ENCODE measurements around the gene RAPGEF3. TPM values are rescaled to one million over a fixed set of nuclear protein-coding genes. Genes with fewer than 3 reads are reported as not detected.
A peak's percentile ranks its signal among the peaks of the same experiment; 100 is the strongest.

Gene RAPGEF3
- total and polyA plus RNA-seq, 2 of the 8 experiments (the other 6 are each of a cell fraction or from before 2014, with no cell fraction given) = 5.0 to 9.4 TPM

DNA sequence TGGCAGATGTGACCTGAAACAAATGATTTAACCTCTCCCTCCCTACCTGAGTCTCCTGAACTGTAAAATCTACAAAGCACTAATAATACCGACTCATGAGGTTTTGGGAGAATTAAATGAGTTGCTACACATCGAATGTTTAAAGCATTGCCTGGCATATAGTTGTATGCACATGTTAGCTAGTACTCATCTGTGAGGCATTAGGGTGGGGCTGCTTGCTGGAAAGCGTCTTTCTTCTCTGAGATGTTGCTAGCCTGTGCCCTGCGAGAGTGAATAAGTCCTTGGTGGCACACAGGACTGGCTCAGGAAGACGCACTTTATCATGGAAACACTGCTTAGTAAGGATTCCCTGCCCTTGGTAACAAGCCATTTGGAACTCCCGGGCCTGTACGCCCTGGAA lies 6.1 kb downstream of the RAPGEF3 start:
- 92% methylated on average over 7 of the region's 7 CpGs; no CpG with 5 or more reads in 1 of the 2 experiments for WGBS, 2 experiments (ENCODE audit: extremely low coverage in 1 of 2, insufficient coverage in 1 of 2, insufficient read length in 1 of 2, insufficient replicate concordance in 2 of 2, low coverage in 1 of 2, low lambda C conversion rate in 2 of 2, missing lambda C conversion rate in 1 of 2)
- Histone ChIP-seq H2BK15ac (ENCODE audit: low read length) (no peak overlapping the region), H4K91ac (replicated peaks; ENCODE audit: insufficient read length, low read length) (peak overlapping the region; percentile 90), H3K79me1 (ENCODE audit: low read depth, low read length) (no peaks in the 10 kb centered on the region), H4K20me1 (replicated peaks in 1 of 2; ENCODE audit: control insufficient read depth in 1 of 2, insufficient read depth in 2 of 2, low read length in 2 of 2) (no peaks in the 10 kb centered on the region), H3K9me3 (ENCODE audit: insufficient read depth in 2 of 2, low read depth in 1 of 2, low read length in 1 of 2) (no peaks in the 10 kb centered on the region), H2AK5ac (ENCODE audit: low read depth, low read length) (no peak overlapping the region), H4K5ac (ENCODE audit: insufficient read length, low read depth, low read length) (no peak overlapping the region), H3K4me2 (ENCODE audit: insufficient read depth in 1 of 2, low read depth in 2 of 2, low read length in 2 of 2) (no peak overlapping the region), H2BK20ac (ENCODE audit: low read length) (peak overlapping the region; percentile 10; the same call in 1 of the 2 replicates), H3K4me1 (replicated peaks in 1 of 4; ENCODE audit: control insufficient read depth in 3 of 4, insufficient read depth in 4 of 4, low read length in 3 of 4) (peaks cover 7 to 16% (median 10%) of the 10 kb centered on the region in 4 experiments), H3K23ac (ENCODE audit: insufficient read length) (no peak overlapping the region), H3K4me3 (ENCODE audit: extremely low read depth in 1 of 4, insufficient read depth in 2 of 4, low read depth in 3 of 4, low read length in 4 of 4) (no peak overlapping the region), H3K56ac (replicated peaks; ENCODE audit: insufficient read length, low read depth, low read length) (no peak overlapping the region), H3K4ac (replicated peaks; ENCODE audit: insufficient read length, low read depth, low read length) (no peak overlapping the region), H3K27ac (ENCODE audit: low read depth, low read length) (no peak overlapping the region), H3K36me3 (ENCODE audit: control insufficient read depth in 2 of 4, insufficient read depth in 4 of 4, low read length in 3 of 4) (no peaks in the 10 kb centered on the region), H2BK5ac (ENCODE audit: low read depth, low read length) (peak overlapping the region; percentile 69; the same call in 1 of the 2 replicates), H2AFZ (ENCODE audit: low read length) (no peak overlapping the region), H2BK120ac (replicated peaks; ENCODE audit: low read depth, low read length) (peak overlapping the region; percentile 61), H4K8ac (ENCODE audit: extremely low read depth, insufficient read depth, low read length) (no peak overlapping the region), H3K14ac (ENCODE audit: insufficient read length) (no peak overlapping the region), H3K79me2 (ENCODE audit: control insufficient read depth in 1 of 2, insufficient read depth in 2 of 2, low read length in 2 of 2) (no peaks in the 10 kb centered on the region), H3K9ac (replicated peaks in 1 of 4; ENCODE audit: extremely low read depth in 1 of 4, low read depth in 3 of 4, low read length in 3 of 4) (peak overlapping the region in 1 of 4 experiments; percentile 22; a peak in 1 of 7 replicates), H2BK12ac (ENCODE audit: low read depth, low read length) (peak overlapping the region; percentile 63; the same call in 1 of the 2 replicates), H3K23me2 (ENCODE audit: low read depth, low read length) (no peaks in the 10 kb centered on the region), H3K27me3 (replicated peaks in 1 of 4; ENCODE audit: control insufficient read depth in 3 of 4, extremely low read depth in 1 of 4, insufficient read depth in 3 of 4, low read length in 3 of 4) (no peaks in the 10 kb centered on the region), H3K18ac (ENCODE audit: extremely low read depth, low read length) (no peak overlapping the region)
- DNase-seq (ENCODE audit: low read depth in 1 of 2, low spot score in 2 of 2) = no peak
- POLR2A ChIA-PET (ENCODE audit: partially characterized antibody) = interaction anchor here (0.9 to 1.7 kb wide), 8 partner anchors 9 to 85 kb away, joined by 3 to 4 read pairs (median 3); partner anchors contain the start of gene SLC48A1
- TF ChIP-seq TAF1 (IDR thresholded peaks at IDR 0.05; ENCODE audit: low read depth, low read length) (no peak), ATF3 (IDR thresholded peaks at IDR 0.05; ENCODE audit: insufficient read depth, low read depth, low read length) (no peak)
- FAIRE-seq = no peak
- CTCF ChIA-PET (ENCODE audit: partially characterized antibody) = interaction anchor here (0.7 to 64.6 kb wide), 5 partner anchors 17 to 86 kb away, joined by 3 to 2442 read pairs (median 7); partner anchors contain the start of genes ENDOU and SLC48A1

Data from H1 (cell line).